ENCODE measurements around the gene FBXL17.
"Not testable (repeated sequence)": the region's sequence is repeated elsewhere in the genome, so short reads cannot be mapped to it uniquely, and the experiment has no call there.

Gene FBXL17

GRCh38 chr5:108417166-108417670 lies 35.3 kb upstream of the FBXL17 start:
- H3K4me3 ChIP-seq (replicated peaks in 1 of 2; ENCODE audit: low read depth in 2 of 2, low read length in 2 of 2) = no peak overlapping the region
- no peak for TF ChIP-seq CTCF (IDR thresholded peaks at IDR 0.05; ENCODE audit: low read depth, low read length)
- DNase-seq (ENCODE audit: low read depth in 2 of 2) = no peak

GRCh38 chr5:108415726-108416125 lies 33.8 kb upstream of the FBXL17 start:
- no peak overlapping the region for H3K4me3 ChIP-seq (replicated peaks in 1 of 2; ENCODE audit: low read depth in 2 of 2, low read length in 2 of 2)
- DNase-seq (ENCODE audit: low read depth in 2 of 2) = peak in 1 of 2 donors; percentile 11
- TF ChIP-seq CTCF (IDR thresholded peaks at IDR 0.05; ENCODE audit: low read depth, low read length) = no peak

GRCh38 chr5:108409786-108410185 lies 27.9 kb upstream of the FBXL17 start:
- no peak for TF ChIP-seq CTCF (IDR thresholded peaks at IDR 0.05; ENCODE audit: low read depth, low read length)
- DNase-seq (ENCODE audit: low read depth in 2 of 2) = no peak

GRCh38 chr5:108405201-108405600 lies 23.3 kb upstream of the FBXL17 start:
- not testable (repeated sequence) for DNase-seq (ENCODE audit: low read depth in 2 of 2); H3K4me3 ChIP-seq (replicated peaks in 1 of 2; ENCODE audit: low read depth in 2 of 2, low read length in 2 of 2)

More at GRCh38 chr5:108409786-108410185, 27.9 kb upstream of the FBXL17 start:
- no peak overlapping the region for H3K4me3 ChIP-seq (replicated peaks in 1 of 2; ENCODE audit: low read depth in 2 of 2, low read length in 2 of 2)

GRCh38 chr5:108398964-108399363 lies 17.1 kb upstream of the FBXL17 start:
- DNase-seq (ENCODE audit: low read depth in 2 of 2) = no peak
- H3K4me3 ChIP-seq (replicated peaks in 1 of 2; ENCODE audit: low read depth in 2 of 2, low read length in 2 of 2) = no peak overlapping the region
- TF ChIP-seq CTCF (IDR thresholded peaks at IDR 0.05; ENCODE audit: low read depth, low read length) = no peak

GRCh38 chr5:108396837-108397236 lies 14.9 kb upstream of the FBXL17 start:
- DNase-seq (ENCODE audit: low read depth in 2 of 2) = not testable (repeated sequence)

GRCh38 chr5:108387758-108388157 lies 5.9 kb upstream of the FBXL17 start:
- no peak overlapping the region for H3K4me3 ChIP-seq (replicated peaks in 1 of 2; ENCODE audit: low read depth in 2 of 2, low read length in 2 of 2)
- no peak for TF ChIP-seq CTCF (IDR thresholded peaks at IDR 0.05; ENCODE audit: low read depth, low read length)
- DNase-seq (ENCODE audit: low read depth in 2 of 2) = no peak

More at GRCh38 chr5:108396837-108397236, 14.9 kb upstream of the FBXL17 start:
- not testable (repeated sequence) for H3K4me3 ChIP-seq (replicated peaks in 1 of 2; ENCODE audit: low read depth in 2 of 2, low read length in 2 of 2)

- peak; percentile 29 to 72 for DNase-seq (ENCODE audit: low read depth in 2 of 2)
- no peak overlapping the region for H3K4me3 ChIP-seq (replicated peaks in 1 of 2; ENCODE audit: low read depth in 2 of 2, low read length in 2 of 2)
Measured at GRCh38 chr5:108386345-108387061, 4.6 kb upstream of the FBXL17 start.

More at GRCh38 chr5:108386345-108387061, 4.6 kb upstream of the FBXL17 start:
- no peak for TF ChIP-seq CTCF (IDR thresholded peaks at IDR 0.05; ENCODE audit: low read depth, low read length)

Measured in cardiac fibroblast (primary cell).